NCI-H69 (cell line): Measurements from ENCODE around the gene GPR45.

Source experiments
- DNase-seq: peaks from one replicate; lab custom pipeline; 2025; lab: John Stamatoyannopoulos, UW

Gene GPR45

GRCh38 chr2:105254531-105255210 is 13.1 kb downstream of the GPR45 start:
- DNase-seq, result no peak

GRCh38 chr2:105255979-105256378 is 14.4 kb downstream of the GPR45 start:
- DNase-seq, result no peak

GRCh38 chr2:105256431-105257047 is 15.0 kb downstream of the GPR45 start:
- no peak for DNase-seq

GRCh38 chr2:105257981-105258380 is 16.4 kb downstream of the GPR45 start:
- DNase-seq, result no peak

DNA sequence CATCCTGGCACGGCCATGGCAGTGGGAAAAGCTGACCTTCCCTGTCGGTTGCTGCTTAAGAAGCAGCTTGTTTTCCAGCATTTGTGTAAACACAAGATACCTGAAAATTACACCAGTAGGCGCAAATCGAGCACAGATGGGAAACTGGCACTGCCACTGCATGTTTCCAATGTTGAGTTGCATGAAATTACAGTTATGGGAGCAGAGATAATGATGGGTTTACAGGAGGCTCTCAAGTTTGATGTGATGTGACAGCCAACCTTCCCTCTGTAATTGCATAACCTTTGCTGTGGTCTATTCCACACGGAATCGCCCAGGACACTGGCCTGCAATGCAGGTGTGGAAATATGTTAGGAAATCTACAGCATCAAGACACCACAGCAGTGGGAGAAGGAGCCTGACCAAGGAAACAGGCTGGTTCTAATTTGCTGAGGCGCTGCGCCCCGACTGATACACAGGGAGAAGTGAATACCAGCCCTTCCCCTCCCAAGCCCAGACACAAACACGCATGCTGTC is 17.4 kb downstream of the GPR45 start:
- DNase-seq, result peak; percentile 74

DNA sequence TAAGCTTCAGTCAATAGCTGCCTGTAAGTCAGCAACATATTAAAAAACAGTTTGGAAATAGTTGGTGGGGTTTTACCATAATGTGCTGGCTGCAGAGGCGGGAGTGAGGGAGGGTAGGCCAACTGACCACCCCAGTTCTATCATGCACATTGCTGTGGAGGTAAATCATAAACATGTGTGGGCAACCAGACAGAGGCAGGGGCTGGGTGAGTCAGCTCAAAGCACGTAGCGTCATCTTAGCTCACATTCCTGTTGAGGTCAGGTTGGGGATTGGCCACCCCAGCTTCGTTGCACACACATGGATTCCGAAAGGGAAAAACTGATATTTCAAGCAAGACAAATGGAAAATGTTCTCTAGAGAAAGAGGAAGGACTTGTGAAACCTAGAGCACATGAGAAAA is 19.5 kb downstream of the GPR45 start:
- DNase-seq, result no peak

DNA sequence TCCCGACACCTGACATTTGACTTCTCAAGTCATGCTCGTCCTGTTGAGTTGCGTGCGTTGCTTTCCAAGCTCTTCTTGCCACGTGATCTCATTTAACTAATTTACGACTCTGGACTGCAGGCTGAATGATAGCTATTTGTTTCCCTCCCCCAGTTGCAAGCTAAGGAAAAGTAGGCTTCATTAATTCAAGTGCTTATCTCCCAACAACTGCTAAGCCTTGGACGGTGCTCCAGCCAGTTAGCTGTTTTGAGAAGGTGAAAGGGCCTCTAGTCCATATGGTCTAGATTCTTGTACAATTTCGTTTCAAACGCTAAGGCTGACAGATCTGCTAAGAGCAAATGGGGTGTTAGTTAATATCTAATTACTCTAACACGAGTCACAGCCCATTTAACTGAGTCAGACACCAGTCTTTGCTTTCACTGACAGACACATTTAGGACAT is 21.1 kb downstream of the GPR45 start:
- DNase-seq, result peak; percentile 1

- DNase-seq, result no peak
These were observed 27.9 kb downstream of the GPR45 start for GRCh38 chr2:105269426-105269825.

GRCh38 chr2:105271393-105272045 is 30.0 kb downstream of the GPR45 start:
- DNase-seq, result no peak

GRCh38 chr2:105272176-105272575 is 30.6 kb downstream of the GPR45 start:
- DNase-seq, result no peak

GRCh38 chr2:105274046-105274445 is 32.5 kb downstream of the GPR45 start:
- DNase-seq, result no peak

DNA sequence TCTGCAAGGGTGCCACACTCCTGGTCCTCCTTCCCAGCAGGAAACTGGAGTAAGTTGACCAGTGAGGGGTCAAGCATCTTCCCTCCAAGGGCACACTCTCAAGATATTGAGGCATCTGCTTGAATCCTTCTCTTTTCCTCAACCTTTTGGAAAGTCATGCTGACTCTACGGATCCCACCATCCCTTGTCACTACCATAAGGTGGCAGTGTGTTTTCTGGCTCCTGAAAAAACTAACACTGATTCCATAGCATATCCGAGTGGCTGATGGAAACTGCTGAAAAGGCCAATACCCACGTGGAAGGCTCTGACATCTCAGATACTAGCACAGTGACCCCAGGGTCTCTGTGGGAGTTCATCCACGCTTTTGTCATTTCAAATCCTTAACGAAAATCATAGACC is 37.1 kb downstream of the GPR45 start:
- no peak for DNase-seq

DNA sequence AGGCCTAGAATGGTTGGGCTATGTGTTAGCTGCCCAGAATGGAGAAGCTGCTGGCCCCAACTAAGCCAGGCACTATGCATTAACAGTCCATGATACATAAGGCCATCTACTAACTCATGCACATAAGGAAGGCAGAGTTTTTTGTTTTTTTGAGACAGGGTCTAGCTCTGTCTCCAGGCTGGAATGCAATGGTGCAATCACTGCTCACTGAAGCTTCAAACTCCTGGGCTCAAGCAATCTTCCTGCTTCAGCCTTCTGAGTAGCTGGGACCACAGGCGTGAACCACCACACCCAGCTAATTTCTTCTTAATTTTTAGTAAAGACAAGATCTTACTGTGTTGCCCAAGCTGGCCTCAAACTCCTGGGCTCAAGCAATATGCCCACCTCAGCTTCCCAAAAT is 37.6 kb downstream of the GPR45 start:
- no peak for DNase-seq

- no peak for DNase-seq
These were observed 38.7 kb downstream of the GPR45 start for GRCh38 chr2:105280281-105280680.

DNA sequence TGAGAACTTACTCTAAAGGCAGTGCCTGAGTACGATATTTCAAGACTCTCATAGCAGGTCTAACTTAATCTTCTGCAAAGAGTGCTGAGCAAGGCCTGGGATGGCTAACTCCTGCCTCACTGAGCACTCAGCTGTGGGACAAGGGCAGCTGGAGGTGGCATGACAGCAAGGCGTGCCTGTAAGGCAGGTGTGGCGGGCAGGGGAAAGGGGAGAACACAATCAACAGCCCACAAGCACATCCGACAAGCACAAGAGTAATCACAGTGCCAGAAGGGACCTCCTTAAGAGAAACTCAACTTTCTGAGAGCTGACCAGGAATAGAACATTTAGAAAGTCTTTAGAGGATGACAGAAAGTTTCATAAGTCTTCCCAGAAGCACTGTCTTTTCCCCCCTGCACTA is 42.0 kb downstream of the GPR45 start:
- DNase-seq, result no peak

GRCh38 chr2:105287692-105288091 is 46.1 kb downstream of the GPR45 start:
- peak; percentile 7 for DNase-seq

DNA sequence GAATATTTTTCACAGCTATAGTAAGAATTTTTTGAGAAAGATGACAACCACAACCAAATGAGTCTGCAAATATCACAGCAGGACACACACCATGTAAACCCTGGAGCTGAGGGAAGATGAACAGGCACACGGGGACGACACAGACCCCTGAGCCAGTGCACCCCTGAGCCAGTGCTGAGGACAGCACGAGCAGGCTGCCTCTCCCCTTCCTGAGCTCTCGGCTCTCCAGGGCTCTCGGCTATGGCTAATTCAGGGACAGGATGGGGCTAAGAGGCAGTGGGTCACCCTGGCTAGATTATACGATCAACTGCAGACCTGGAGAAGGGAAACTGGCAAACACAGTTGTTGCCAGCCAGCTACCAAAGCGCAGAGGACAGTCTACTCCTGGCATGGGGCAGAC is 46.6 kb downstream of the GPR45 start:
- no peak for DNase-seq

DNA sequence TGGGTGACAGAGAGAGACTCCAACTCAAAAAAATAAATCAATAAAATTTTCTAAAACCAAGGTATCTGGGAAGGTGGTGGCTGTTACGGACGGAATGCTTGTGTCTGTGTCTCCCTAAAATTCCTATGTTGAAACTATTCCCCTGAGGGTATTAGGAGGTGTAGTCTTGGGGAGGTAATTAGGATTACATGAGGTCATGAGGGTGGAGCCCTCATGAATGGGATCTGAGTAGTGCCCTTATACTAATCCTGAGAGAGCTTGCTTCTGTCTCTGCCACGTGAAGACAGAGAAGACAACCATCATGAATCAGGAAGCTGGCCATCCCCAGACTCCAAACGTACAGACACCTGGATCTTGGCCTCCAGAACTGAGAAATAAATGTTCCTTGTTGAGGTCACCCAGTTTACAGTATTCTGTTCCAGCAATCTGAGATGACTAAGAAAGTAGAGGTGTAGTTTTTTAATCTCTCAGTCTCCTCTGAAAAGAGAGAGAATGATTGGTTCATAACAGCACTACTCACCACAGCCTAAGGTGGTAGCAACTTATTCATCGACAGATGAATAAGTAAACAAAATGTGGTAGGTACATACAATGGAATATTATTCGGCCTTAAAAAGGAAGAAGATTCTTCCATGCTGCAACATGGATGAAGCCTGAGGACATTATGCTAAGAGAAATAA is 49.6 kb downstream of the GPR45 start:
- DNase-seq, result no peak

DNA sequence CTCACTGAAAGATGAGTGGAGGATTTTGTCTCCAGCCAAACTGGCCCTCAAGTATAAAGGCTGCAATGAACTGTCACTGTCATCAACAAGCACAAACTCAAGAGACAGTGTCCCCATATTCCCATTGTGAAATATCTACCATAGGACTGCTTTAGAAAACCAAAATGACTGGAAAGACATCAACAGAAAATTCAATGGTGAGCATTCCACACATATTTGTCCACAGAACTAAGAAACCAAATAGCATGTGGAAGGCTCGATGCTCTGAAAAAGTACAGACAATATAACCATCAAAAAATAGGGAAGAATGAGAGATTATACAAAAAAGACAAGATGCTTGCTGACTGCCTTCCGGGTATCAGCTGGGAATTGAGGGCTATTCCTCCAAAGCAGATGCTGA is 50.4 kb downstream of the GPR45 start:
- no peak for DNase-seq
